HG03460 (cell line): Measurements from ENCODE around the gene CREB3L2.
"Not testable (repeated sequence)": the region's sequence is repeated elsewhere in the genome, so short reads cannot be mapped to it uniquely, and the experiment has no call there.

Experiments used
- ATAC-seq: cut with Tn5 transposase; IDR thresholded peaks from one replicate; pipeline ENCODE4 v1.9.1; 2021; ENCODE audit not compliant: unreplicated experiment

The CREB3L2 gene

GRCh38 chr7:137846827-137847567 is 154.9 kb downstream of the CREB3L2 start, which contains the start of gene DGKI:
DGKI (minus strand) TSS chr7:137846974.
- ATAC-seq, result no peak

- no peak for ATAC-seq
These were observed 155.4 kb downstream of the CREB3L2 start for GRCh38 chr7:137846549-137846826.

- no peak for ATAC-seq
These were observed 157.0 kb downstream of the CREB3L2 start for GRCh38 chr7:137844677-137845425.

GRCh38 chr7:137839903-137840779 is 161.7 kb downstream of the CREB3L2 start:
- no peak for ATAC-seq

GRCh38 chr7:137838706-137839315 is 163.1 kb downstream of the CREB3L2 start:
- ATAC-seq, result no peak

- ATAC-seq, result no peak
These were observed 165.3 kb downstream of the CREB3L2 start for GRCh38 chr7:137836541-137836940.

GRCh38 chr7:137836113-137836509 is 165.8 kb downstream of the CREB3L2 start:
- no peak for ATAC-seq

- ATAC-seq, result no peak
These were observed 166.3 kb downstream of the CREB3L2 start for GRCh38 chr7:137835486-137836112.

GRCh38 chr7:137834552-137834951 is 167.3 kb downstream of the CREB3L2 start:
- ATAC-seq, result no peak

- ATAC-seq, result not testable (repeated sequence)
These were observed 168.9 kb downstream of the CREB3L2 start for GRCh38 chr7:137832990-137833389.

- ATAC-seq, result no peak
These were observed 169.5 kb downstream of the CREB3L2 start for GRCh38 chr7:137832382-137832781.

- ATAC-seq, result not testable (repeated sequence)
These were observed 170.3 kb downstream of the CREB3L2 start for GRCh38 chr7:137831555-137831954.

GRCh38 chr7:137829337-137829992 is 172.4 kb downstream of the CREB3L2 start:
- no peak for ATAC-seq

GRCh38 chr7:137828456-137828855 is 173.4 kb downstream of the CREB3L2 start:
- no peak for ATAC-seq

GRCh38 chr7:137825489-137825888 is 176.4 kb downstream of the CREB3L2 start:
- no peak for ATAC-seq
